Endothelial cell of umbilical vein (primary cell): Measurements from ENCODE around the gene RPS16. TPM values are rescaled to one million over a fixed set of nuclear protein-coding genes. Genes with fewer than 3 reads are reported as not detected.
A peak's percentile ranks its signal among the peaks of the same experiment; 100 is the strongest.

ENCODE experiments used
- BruUV-seq: library from RNA; stranded (reverse); fragments of 400-500 nt; replicated peaks from 2 replicates; lab custom pipeline; 2021; lab: Mats Ljungman, UMichigan
- CTCF ChIA-PET: fragments of 300-600, 350-600 bp; sonication (Branson Sonifier 250); formaldehyde crosslinking; loops from one replicate; lab custom pipeline; 2021; ENCODE audit warnings: antibody characterized with exemption, inconsistent platforms; lab: Charles Lee
- POLR2A ChIA-PET: fragments of 300-600, 350-600 bp; sonication (Branson Sonifier 250); formaldehyde crosslinking; loops from one replicate; lab custom pipeline; 2021; ENCODE audit warnings: antibody characterized with exemption, inconsistent platforms; lab: Charles Lee
- DNase-seq: peaks from one replicate; pipeline ENCODE4 v3.0.0-alpha.2; 2011; ENCODE audit warnings: low read depth, low spot score
- FAIRE-seq: peaks from 2 replicates; lab custom pipeline; 2011; peaks lifted over from hg19 to GRCh38; lab: Jason Lieb, UNC
- H2AFZ ChIP-seq: 2 replicates; pipeline ENCODE4 v1.6.0; 2012; ENCODE audit warnings: low read depth, low read length, control low read depth, inconsistent platforms
- H3K27ac ChIP-seq: 2 replicates; pipeline ENCODE4 v1.5.1; 2011; ENCODE audit warnings: low read depth, mild to moderate bottlenecking, control low read depth, low read length, moderate library complexity; ENCODE audit not compliant: insufficient read depth
- H3K27me3 ChIP-seq, 2 experiments: 2 replicates each; pipeline versions ENCODE4 v1.6.0 to v1.6.1; 2011; ENCODE audit warnings: low read length in 2 of 2, mixed read lengths in 1 of 2; ENCODE audit not compliant: control insufficient read depth in 2 of 2, insufficient read depth in 2 of 2
- H3K36me3 ChIP-seq, 2 experiments: 2 replicates in 1 of 2; 3 replicates in 1 of 2; pipeline ENCODE4 v1.5.1; 2011; ENCODE audit warnings: low read length in 2 of 2, mild to moderate bottlenecking in 1 of 2, moderate library complexity in 1 of 2; ENCODE audit not compliant: control insufficient read depth in 2 of 2, insufficient read depth in 2 of 2; ENCODE audit errors: extremely low read depth in 1 of 2
- H3K4me1 ChIP-seq: 3 replicates; pipeline ENCODE4 v1.5.1; 2011; ENCODE audit warnings: mild to moderate bottlenecking, low read length; ENCODE audit not compliant: control insufficient read depth, insufficient read depth; ENCODE audit errors: extremely low read depth
- H3K4me2 ChIP-seq: 2 replicates; pipeline ENCODE4 v1.6.1; 2011; ENCODE audit warnings: low read length, control low read depth, mixed read lengths; ENCODE audit not compliant: insufficient read depth
- H3K4me3 ChIP-seq, 3 experiments: fragments of 200-600 bp in 1 of 3; sonication (generic), shearing (Covaris generic) in 1 of 3; replicated peaks in 1 of 3; 2 replicates each; pipeline ENCODE4 v1.5.1; 2011 to 2016; ENCODE audit warnings: control low read depth in 3 of 3, low read length in 3 of 3, mild to moderate bottlenecking in 2 of 3, inconsistent platforms in 1 of 3, low read depth in 1 of 3, moderate library complexity in 1 of 3; ENCODE audit not compliant: insufficient read depth in 1 of 3
- H3K79me2 ChIP-seq: 2 replicates; pipeline ENCODE4 v1.6.0; 2012; ENCODE audit warnings: low read length, inconsistent platforms; ENCODE audit not compliant: control insufficient read depth, insufficient read depth
- H3K9ac ChIP-seq: replicated peaks from 2 replicates; pipeline ENCODE3; 2011; ENCODE audit warnings: low read length, control low read depth; ENCODE audit not compliant: insufficient read depth; ENCODE audit errors: extremely low read depth
- H3K9me1 ChIP-seq: replicated peaks from 3 replicates; pipeline ENCODE4 v1.6.0; 2011; ENCODE audit warnings: mild to moderate bottlenecking, low read length; ENCODE audit not compliant: control insufficient read depth, insufficient read depth; ENCODE audit errors: extremely low read depth
- H3K9me3 ChIP-seq: replicated peaks from 2 replicates; pipeline ENCODE4 v1.5.1; 2012; ENCODE audit warnings: low read length, inconsistent platforms; ENCODE audit not compliant: control insufficient read depth, insufficient read depth
- H4K20me1 ChIP-seq: replicated peaks from 2 replicates; pipeline ENCODE3; 2011; ENCODE audit warnings: mild to moderate bottlenecking, low read length; ENCODE audit not compliant: control insufficient read depth, insufficient read depth; ENCODE audit errors: extremely low read depth
- EZH2 ChIP-seq: IDR thresholded peaks from 2 replicates; pipeline ENCODE4 v1.6.1; 2012; ENCODE audit warnings: borderline replicate concordance, low read depth, mild to moderate bottlenecking, moderate library complexity, low read length, inconsistent platforms; ENCODE audit not compliant: severe bottlenecking
- GATA2 ChIP-seq: IDR thresholded peaks from 2 replicates; pipeline ENCODE4 v1.7.0; 2011; ENCODE audit warnings: low read depth, mild to moderate bottlenecking, moderate library complexity, mixed read lengths, low read length; ENCODE audit not compliant: insufficient read length, insufficient read depth
- JUN ChIP-seq: IDR thresholded peaks from 2 replicates; pipeline ENCODE4 v1.6.1; 2011; ENCODE audit warnings: borderline replicate concordance, low read depth; ENCODE audit not compliant: insufficient read length, insufficient read depth
- MYC ChIP-seq: IDR thresholded peaks from one replicate; pipeline ENCODE4 v1.6.1; 2011; ENCODE audit warnings: mild to moderate bottlenecking, low read depth, low read length
- POLR2A ChIP-seq: IDR thresholded peaks from 2 replicates; pipeline ENCODE4 v1.6.1; 2012; ENCODE audit warnings: low read depth, mild to moderate bottlenecking, control low read depth, low read length
- POLR2AphosphoS5 ChIP-seq: IDR thresholded peaks from 2 replicates; pipeline ENCODE4 v1.6.1; 2012; ENCODE audit warnings: low read depth, mild to moderate bottlenecking, control low read depth, low read length, moderate library complexity; ENCODE audit not compliant: insufficient read depth
- dilution Hi-C: fragments of 300-500 bp; cut with MboI; formaldehyde crosslinking; loops from one replicate; pipeline ENCODE4 v1.15.0; 2019; ENCODE audit warnings: low sequenced_read_pairs; ENCODE audit not compliant: extremely low pct_ligation_motif_present
- intact Hi-C: fragments of 100-400 bp; cut with micrococcal nuclease; formaldehyde crosslinking; loops from one replicate; pipeline ENCODE4 v1.10.0; 2022
- polyA plus RNA-seq, 4 experiments: library from polyadenylated mRNA; depleted of rRNA in 3 of 4; stranded (reverse) in 3 of 4; unstranded in 1 of 4; fragments of >200 nt; gene quantifications; 2 replicates each; pipeline versions ENCODE4 v1.2.1 to v1.2.3, GENCODE V29; 2011 to 2012; ENCODE audit warnings: missing spikeins in 1 of 4
- total RNA-seq: library from RNA; stranded (reverse); gene quantifications from 2 replicates; pipeline ENCODE4 v1.2.3, GENCODE V29; 2021

RPS16 gene
- total and polyA plus RNA-seq, 2 donors (not counting 3 experiments of a cell fraction or from before 2014, with no cell fraction given), result 1,768 to 5,244 TPM

- DNase-seq (no peak), FAIRE-seq (no peak)
- H3K27me3 ChIP-seq, result no peaks in the 10 kb centered on the region
- peak overlapping the region; percentile 96 for H3K4me3 ChIP-seq
- POLR2A ChIA-PET, result interaction anchor here (0.6 to 1.7 kb wide), 5 partner anchors 10 to 43 kb away, joined by 3 to 18 read pairs (median 9); partner anchors contain the start of gene PLEKHG2
- H3K4me1 ChIP-seq, result peaks cover 29% of the 10 kb centered on the region
- peak overlapping the region; percentile 100 for H3K9ac ChIP-seq
- peak overlapping the region; percentile 84 for H3K4me2 ChIP-seq
- intact Hi-C loops, result loop anchor here (5.0 kb wide), 1 partner anchor 92 kb away; the partner anchor contains the start of gene SAMD4B
- CTCF ChIA-PET, result interaction anchor here (1.5 to 1.8 kb wide), 3 partner anchors 20 to 36 kb away, joined by 6 to 13 read pairs (median 9); partner anchors contain the start of gene PLEKHG2
- TSS peak; percentile 42 for BruUV-seq
- TF ChIP-seq JUN (no peak), POLR2A (no peak), POLR2AphosphoS5 (no peak), GATA2 (no peak), EZH2 (no peak), MYC (no peak)
- H3K9me3 ChIP-seq, result no peaks in the 10 kb centered on the region
- peaks cover 31% of the 10 kb centered on the region for H3K79me2 ChIP-seq
- no peaks in the 10 kb centered on the region for H4K20me1 ChIP-seq
- peaks cover 11 to 16% of the 10 kb centered on the region in 2 experiments for H3K36me3 ChIP-seq
- no peaks in the 10 kb centered on the region for H3K9me1 ChIP-seq
- H3K27ac ChIP-seq, result peak overlapping the region; percentile 96
- dilution Hi-C loops, result no loop called here
- H2AFZ ChIP-seq, result no peak overlapping the region
Observed at GRCh38 chr19:39434123-39435076, 1.3 kb downstream of the RPS16 start.
